Left colon (tissue), 2 donors: ENCODE measurements around the gene AJAP1. TPM values are rescaled to one million over a fixed set of nuclear protein-coding genes. Genes with fewer than 3 reads are reported as not detected.
"Not testable (repeated sequence)": the region's sequence is repeated elsewhere in the genome, so short reads cannot be mapped to it uniquely, and the experiment has no call there.

Experiments used
- ATAC-seq: fragments of 200-7000 bp; cut with Tn5 transposase; one replicate; pipeline ENCODE4 v1.9.1; 2020; ENCODE audit warnings: mild to moderate bottlenecking, moderate library complexity
- DNase-seq, 2 donors: peaks; one replicate each; pipeline ENCODE4 v3.0.0-alpha.2; 2020
- intact Hi-C, 2 donors: fragments of 100-400 bp; cut with DNase I in 1 of 2; cut with micrococcal nuclease in 1 of 2; formaldehyde crosslinking; loops; one replicate each; pipeline versions ENCODE4 v1.11.2 to v1.14.0; 2022; cut with DNase I, micrococcal nuclease
- total RNA-seq, 2 donors: library from RNA; stranded (reverse); fragmentation: NEBNext Ultra II Directional; extraction: Animal tissue kit (Norgen Biotek cat#: 25700); gene quantifications; one replicate each; pipeline ENCODE4 v1.2.1, GENCODE V29; 2021
- donor health status: DM: no; HTN: no; CAD: no.
- donor health status: DM: yes; HTN: yes; CAD: no.

Gene AJAP1
- total RNA-seq, 2 donors from 2014 or later = 0.08 to 0.49 TPM

DNA sequence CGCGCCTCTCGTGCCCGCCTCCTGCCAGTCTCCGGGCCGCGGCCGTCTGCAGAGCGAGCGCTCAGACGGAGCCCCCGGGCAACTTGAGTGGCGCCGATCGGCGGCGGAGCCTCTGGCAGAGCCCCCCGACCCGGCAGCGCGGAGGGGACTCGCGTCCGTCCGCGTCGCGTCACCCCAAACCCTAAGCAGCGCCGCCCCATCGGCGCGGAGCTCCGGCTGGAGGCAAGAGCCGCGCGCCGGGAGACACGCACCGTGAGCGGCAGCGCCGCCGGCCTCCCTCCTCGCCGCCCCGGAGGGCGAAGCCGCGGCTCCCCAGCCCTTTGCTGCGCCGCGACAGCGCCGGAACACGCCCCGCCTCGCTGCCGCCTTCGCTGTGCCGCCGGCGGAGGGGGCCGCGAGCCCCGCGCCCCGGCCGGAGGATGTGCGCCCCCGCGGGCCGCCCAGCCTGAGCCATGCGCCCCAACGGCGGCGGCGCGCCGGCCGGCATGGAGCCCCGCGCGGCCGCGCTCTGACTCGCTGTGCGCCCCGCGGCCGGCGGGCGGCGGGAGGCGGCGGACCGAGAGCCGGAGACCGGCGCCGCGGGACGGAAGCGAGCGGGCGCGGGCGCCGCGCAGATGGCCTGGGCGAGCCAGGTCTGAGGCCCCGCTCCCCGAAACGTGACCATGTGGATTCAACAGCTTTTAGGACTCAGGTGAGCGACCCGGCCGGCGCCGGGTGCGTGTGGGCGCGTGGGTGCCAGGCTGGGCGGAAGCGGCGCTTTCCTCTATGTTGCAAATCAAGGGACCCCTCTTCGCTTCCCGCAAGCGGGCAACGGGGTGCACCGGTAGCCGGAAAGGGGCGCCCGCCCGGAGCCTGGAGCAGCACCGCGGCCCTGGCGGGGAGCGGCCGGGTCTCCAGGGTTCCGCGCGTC lies 610 bp downstream of the AJAP1 start:
- intact Hi-C loops = no loop called here
- DNase-seq (no peak), ATAC-seq (no peak)

- intact Hi-C loops = no loop called here
- DNase-seq (no peak), ATAC-seq (no peak)
Observed at GRCh38 chr1:4655674-4656532, 1.5 kb downstream of the AJAP1 start.

GRCh38 chr1:4656533-4657140 lies 2.2 kb downstream of the AJAP1 start:
- intact Hi-C loops = no loop called here
- DNase-seq (no peak), ATAC-seq (no peak)

DNA sequence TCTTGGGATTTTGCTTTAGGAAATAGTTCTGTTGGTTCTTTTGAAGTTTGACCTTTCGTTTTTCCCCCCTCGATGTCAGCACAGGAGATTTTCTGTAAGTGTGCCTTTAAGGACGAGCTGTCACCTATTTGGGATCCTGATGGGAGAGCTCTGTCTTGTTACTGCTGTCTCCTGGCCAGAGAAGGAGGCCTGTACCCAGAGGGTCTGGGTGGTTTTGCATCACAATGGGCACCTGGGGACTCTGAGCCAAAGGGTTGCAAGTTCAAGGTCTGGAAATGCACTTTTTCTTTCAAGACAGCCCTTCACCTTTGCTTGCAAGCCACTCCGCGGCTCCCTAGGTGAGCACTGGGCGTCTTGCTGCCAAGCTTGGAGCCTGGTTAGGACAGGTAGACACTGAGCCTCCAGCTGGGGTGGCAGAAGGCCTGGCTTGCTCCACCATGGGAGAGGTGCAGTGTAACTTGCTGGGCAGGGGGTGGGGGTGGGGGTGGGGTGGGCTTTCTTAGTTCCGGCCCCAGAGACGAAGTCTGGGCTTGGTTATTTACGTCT lies 2.9 kb downstream of the AJAP1 start:
- intact Hi-C loops = no loop called here
- ATAC-seq (no peak), DNase-seq (no peak)

DNA sequence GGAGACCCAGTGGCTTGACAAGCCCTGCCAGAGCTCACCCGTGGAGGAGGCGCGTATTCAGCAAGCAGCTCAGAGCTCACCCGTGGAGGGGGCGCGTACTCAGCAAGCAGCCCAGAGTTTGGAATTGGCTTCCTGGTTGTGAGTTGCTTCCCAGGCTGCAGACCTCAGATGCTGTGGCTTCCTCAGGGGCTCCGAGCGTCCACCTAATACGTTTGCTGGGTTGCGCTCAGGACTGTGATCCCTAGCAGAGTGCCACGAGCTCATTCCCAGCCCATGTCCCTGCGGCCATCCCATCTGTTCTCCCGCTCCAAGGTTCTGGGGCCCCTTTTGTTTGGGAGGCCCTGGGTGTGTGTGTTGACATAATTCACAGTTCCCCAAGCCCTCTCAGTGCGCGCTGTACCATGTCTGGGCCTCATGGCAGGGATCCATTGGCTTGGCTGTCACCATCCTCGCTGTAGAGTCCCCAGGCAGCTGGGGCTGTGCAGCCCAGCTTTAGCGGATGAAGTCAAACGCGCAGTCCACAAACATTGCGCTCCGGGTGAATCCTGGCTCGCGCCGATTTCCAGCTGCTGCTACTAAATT lies 3.6 kb downstream of the AJAP1 start:
- DNase-seq (no peak), ATAC-seq (no peak)
- intact Hi-C loops = no loop called here

DNA sequence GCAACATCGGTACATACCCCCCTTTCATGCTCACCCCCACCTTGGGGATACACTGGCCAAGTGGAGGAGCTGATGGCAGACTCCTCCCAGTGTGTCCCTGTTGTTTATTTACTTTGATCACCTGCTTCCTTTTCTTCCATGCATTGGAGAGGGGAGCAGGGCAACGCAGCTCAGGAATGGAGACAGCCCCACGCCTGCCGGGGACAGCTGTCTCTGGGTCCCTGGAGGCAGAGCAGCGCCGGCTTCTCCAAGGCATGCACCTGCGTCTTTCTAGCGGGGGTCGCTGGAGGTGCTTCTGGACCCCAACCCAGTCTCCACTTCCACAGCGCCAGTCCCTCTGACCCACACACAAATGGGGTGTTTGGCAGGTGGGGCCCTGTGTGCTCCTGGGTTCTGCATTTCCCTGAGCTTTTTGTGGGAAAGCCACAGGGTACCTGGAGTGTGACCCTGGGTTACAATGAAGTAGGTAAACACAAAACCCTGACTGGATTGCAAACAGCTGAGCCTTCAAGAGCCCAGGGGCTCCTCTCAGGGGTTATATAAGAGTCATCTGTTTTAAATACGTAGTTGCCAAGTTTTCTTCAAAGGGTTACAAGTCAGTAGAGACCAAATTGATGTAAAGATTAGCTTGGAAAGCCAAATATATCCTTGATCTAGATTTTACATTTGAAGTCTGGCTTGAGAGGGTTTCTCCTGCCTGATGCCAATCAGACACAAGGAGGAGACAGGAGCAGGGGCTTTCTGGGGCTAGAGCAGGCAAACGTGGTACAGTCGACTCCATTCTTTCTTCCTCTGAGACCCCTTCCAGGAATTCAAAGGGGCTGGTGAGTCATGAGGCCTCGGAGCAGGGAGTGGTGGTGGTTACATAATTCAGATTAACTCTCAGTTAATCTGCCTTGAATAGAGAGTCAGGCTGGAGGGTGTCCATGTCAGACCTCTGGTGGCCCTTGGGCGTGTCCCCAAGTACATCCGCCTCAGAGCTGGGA lies 4.5 kb downstream of the AJAP1 start:
- ATAC-seq = no peak
- DNase-seq = no peak
- intact Hi-C loops = no loop called here

GRCh38 chr1:4660917-4661594 lies 6.6 kb downstream of the AJAP1 start:
- ATAC-seq = no peak
- DNase-seq = no peak
- intact Hi-C loops = no loop called here

- DNase-seq = no peak
- intact Hi-C loops = no loop called here
- no peak for ATAC-seq
Observed at GRCh38 chr1:4661595-4661917, 7.1 kb downstream of the AJAP1 start.

- no peak for ATAC-seq
- intact Hi-C loops = no loop called here
- no peak for DNase-seq
Observed at GRCh38 chr1:4662168-4662567, 7.8 kb downstream of the AJAP1 start.

DNA sequence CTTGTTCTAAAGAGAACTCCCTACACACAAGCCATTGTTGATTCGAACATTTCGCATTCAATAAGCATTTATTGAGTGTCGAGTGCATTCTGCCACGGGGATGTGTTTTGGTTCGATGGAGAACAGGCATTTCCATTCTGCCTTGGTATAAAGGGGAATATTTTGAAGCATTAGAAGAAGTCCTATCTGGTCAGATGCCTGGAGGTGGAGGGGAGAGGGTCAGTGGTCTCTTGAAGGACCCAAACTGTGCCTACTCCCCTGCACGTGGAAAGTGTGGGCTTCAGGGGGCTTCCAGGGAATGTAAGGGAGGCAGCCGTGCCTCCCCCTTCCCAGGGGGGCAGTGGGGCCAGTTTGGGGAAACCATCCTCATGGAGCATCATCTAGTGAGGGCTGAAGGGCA lies 8.3 kb downstream of the AJAP1 start:
- DNase-seq (no peak), ATAC-seq (no peak)
- intact Hi-C loops = no loop called here

- DNase-seq (no peak), ATAC-seq (no peak)
- intact Hi-C loops = no loop called here
Observed at GRCh38 chr1:4664095-4664494, 9.7 kb downstream of the AJAP1 start.

DNA sequence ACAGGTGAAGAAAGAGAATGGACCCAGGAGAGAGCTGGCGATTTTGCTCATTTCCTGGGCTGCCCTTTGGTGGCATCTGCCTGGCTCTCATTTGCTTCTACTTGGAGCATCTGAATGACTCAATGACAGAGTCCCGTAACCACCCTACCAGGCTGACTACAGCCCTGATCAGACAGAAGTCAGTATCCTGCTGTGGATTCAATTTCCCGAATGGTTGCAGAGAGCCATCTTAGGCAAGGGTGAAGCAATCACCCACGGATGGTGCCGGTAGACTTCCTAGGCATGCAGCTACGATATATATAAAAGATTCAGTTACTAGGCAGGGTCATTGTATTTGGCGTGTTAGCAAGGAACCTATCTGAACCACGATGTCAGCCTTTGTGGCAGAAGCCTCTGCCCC lies 10.2 kb downstream of the AJAP1 start:
- intact Hi-C loops = no loop called here
- ATAC-seq (no peak), DNase-seq (no peak)

DNA sequence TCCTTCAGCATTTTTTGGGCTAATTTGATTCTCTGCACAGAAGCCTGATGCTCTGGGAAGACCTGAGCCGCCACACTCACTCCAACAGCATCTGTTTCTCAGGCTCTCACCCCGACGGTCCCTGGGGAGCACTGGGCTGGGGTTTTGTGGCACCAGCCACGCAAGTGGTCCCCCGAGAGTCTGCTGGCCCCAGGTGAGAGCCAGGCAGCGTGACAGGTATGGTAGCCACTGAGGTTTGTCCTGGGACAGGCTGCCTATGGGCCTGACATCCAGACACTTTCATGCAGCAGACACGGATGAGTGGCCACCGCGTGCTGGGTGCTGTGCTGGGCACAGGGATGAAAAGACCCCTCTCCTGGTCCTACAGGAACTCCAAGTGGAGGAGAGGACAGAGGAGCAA lies 11.0 kb downstream of the AJAP1 start:
- intact Hi-C loops = no loop called here
- no peak for ATAC-seq

GRCh38 chr1:4666683-4667082 lies 12.3 kb downstream of the AJAP1 start:
- intact Hi-C loops, DNase-seq, ATAC-seq: not testable (repeated sequence)

More for the DNA sequence above, 11.0 kb downstream of the AJAP1 start:
- DNase-seq = no peak

DNA sequence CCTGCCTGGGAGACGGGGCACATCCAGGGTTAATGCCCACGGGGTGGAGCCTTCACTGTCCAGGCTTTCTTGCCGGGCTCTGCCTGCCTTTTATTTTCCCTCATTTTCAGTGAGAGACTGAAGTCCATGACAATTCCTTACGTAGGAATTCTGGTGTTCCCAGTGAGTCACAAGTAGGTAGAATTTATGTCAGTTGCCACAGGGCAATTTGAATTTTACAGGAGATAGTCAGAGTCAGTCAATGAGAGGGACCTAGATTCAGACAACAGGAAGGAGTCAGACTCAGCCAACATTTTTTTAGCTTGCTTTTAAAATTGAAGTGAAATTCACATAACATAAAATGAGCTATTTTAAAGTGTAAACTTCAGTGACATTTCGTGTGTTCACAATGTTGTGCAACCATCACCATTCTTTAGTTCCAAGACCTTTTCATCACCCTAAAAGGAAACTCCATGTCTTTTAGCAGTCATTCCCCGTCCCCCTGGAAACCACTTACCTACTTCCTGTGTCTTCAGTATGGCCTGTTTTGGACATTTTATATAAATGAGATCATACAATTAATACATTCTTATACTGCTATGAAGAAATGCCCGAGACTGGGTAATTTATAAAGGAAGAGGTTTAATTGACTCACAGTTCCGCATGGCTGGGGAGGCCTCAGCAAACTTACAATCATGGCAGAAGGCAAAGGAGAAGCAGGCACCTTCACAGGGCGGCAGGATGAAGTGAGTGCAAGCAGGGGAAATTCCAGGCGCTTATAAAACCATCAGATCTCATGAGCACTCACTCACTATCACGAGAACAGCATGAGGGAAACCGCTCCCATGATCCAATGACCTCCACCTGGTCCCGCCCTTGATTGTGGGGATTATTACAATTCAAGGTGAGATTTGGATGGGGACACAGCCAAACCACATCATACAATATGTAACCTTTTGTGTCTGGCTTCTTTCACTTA lies 14.6 kb downstream of the AJAP1 start:
- DNase-seq (no peak), ATAC-seq (no peak)
- intact Hi-C loops = no loop called here

GRCh38 chr1:4670265-4670664 lies 15.9 kb downstream of the AJAP1 start:
- DNase-seq (no peak), ATAC-seq (no peak)
- intact Hi-C loops = no loop called here
